ENCODE measurements around the gene MED29. TPM values are rescaled to one million over a fixed set of nuclear protein-coding genes. Genes with fewer than 3 reads are reported as not detected.

MED29 gene
- total RNA-seq, 1 donor from 2014 or later: 22.2 TPM

DNA sequence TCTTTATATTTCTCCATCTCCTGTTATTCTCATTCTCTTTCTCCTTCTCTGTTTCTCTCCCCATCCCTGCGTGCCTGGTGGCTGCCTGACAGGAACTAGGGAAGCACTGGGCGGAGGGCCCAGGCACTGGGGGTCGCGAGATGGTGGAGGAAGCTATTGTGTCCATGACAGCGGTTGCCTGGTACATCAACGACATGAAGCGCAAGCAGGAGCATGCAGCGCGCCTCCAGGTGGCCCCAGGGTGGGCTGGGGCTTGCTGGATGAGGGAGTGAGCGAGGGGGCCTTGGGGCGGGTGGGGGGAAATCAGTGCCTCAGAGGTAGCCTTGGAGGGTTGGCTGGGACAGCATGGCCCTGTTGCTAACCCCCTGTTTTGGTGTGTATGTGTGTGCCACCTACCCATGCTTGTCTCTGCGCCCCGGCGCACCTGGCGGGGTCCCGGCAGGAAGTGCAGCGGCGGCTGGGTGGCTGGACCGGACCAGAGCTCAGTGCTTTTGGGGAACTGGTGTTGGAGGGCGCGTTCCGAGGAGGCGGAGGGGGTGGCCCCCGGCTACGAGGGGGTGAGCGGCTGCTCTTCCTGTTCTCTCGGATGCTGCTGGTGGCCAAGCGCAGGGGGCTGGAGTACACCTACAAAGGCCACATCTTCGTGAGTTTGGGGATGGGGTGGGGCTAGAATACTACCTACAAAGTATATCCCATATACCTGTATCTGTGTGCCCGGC is 26.4 kb downstream of the MED29 start:
- intact Hi-C loops (cut with micrococcal nuclease): no loop called here
- DNase-seq: no peak
- ATAC-seq: no peak

- intact Hi-C loops (cut with micrococcal nuclease): no loop called here
These were observed 27.8 kb downstream of the MED29 start for GRCh38 chr19:39419003-39419402.

DNA sequence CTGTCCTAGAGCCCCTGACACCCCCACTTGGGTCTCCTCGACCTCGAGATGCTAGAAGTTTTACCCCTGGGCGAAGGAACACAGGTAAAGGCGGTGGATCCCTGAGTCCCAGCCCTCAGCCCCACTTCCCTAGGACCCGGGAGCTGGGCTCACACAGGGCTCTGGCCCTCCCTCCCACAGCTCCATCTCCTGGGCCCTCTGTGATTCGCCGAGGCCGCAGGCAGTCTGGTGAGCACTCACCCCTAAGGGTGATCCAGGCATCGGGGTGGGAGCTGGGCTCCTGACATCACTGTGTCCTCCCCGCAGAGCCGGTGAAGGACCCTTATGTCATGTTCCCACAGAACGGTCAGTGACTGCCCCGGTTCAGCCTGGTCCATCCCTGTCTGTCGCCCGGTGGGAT is 29.6 kb downstream of the MED29 start:
- no peak for DNase-seq
- no peak for ATAC-seq
- intact Hi-C loops (cut with micrococcal nuclease): no loop called here

More at GRCh38 chr19:39419003-39419402, 27.8 kb downstream of the MED29 start:
- ATAC-seq: no peak
- no peak for DNase-seq

DNA sequence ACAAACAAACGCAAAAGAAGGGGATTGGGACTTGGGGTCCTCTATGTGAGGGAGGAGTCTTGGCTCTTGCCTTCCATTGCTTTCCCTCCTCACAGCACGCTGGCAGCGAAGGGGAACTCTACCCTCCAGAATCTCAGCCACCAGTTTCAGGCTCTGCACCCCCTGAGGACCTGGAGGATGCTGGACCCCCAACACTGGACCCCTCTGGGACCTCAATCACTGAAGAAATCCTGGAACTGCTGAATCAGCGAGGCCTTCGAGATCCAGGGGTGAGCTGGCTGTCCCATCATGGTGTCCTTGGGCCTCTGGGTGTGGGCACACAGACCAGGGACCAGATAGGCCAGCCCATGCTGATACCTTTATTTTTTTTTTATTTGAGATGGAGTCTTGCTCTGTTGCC is 30.8 kb downstream of the MED29 start:
- DNase-seq: no peak
- intact Hi-C loops (cut with micrococcal nuclease): no loop called here
- ATAC-seq: no peak

DNA sequence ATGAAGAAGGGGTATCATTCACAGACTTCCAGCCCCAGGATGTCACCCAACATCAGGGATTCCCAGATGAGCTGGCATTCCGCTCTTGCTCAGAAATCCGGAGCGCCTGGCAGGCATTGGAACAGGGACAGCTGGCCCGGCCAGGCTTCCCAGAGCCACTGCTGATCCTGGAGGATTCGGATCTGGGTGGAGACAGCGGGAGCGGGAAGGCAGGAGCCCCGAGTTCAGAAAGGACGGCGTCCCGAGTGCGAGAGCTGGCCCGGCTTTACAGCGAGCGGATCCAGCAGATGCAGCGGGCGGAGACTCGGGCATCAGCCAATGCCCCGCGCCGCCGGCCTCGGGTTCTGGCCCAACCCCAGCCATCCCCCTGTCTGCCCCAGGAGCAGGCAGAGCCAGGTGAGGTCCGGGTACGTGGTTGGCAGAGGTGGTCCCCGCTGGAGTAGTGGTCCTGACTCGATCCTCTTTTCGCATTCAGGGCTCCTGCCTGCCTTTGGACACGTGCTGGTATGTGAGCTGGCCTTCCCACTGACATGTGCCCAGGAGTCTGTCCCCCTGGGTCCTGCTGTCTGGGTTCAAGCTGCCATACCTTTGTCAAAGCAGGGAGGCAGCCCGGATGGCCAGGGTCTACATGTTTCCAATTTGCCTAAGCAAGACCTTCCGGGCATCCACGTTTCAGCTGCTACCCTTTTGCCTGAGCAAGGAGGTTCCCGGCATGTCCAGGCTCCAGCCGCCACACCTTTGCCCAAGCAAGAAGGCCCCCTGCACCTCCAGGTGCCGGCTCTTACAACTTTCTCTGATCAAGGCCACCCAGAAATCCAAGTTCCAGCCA is 32.3 kb downstream of the MED29 start:
- no peak for ATAC-seq
- no peak for DNase-seq
- intact Hi-C loops (cut with micrococcal nuclease): no loop called here

DNA sequence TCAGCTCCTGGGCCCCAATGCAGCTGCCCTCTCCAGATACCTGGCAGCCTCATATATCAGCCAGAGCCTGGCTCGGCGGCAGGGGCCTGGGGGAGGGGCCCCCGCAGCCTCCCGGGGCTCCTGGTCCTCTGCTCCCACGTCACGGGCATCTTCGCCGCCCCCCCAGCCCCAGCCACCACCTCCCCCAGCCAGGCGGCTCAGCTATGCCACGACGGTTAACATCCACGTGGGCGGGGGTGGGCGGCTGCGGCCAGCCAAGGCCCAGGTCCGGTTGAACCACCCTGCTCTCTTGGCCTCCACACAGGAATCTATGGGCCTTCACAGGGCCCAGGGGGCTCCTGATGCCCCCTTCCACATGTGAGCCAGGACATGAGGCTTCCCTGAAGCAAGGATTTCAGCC is 33.8 kb downstream of the MED29 start:
- intact Hi-C loops (cut with micrococcal nuclease): no loop called here
- no peak for DNase-seq

DNA sequence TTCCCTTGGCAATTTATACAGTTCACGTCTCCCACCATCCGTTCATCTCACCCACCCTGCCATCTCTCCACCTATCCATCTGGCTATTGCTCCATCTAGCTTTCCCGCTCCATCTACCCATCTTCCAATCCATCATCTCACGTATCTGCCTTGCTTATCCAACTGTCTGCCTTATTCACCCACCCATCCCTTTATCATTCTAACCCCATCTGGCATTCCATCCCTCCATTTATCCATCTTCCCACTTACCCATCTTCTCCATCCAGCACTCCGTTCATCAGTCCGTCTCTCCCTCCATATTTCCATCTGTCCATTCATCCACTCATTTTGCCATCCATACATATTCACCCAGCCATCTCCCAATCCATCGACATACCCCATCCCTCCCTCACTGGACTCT is 34.6 kb downstream of the MED29 start:
- intact Hi-C loops (cut with micrococcal nuclease): no loop called here
- ATAC-seq: no peak
- DNase-seq: no peak

More for the DNA sequence above, 33.8 kb downstream of the MED29 start:
- no peak for ATAC-seq

GRCh38 chr19:39426170-39426569 is 35.0 kb downstream of the MED29 start:
- intact Hi-C loops (cut with micrococcal nuclease): no loop called here
- ATAC-seq (no peak), DNase-seq (no peak)

DNA sequence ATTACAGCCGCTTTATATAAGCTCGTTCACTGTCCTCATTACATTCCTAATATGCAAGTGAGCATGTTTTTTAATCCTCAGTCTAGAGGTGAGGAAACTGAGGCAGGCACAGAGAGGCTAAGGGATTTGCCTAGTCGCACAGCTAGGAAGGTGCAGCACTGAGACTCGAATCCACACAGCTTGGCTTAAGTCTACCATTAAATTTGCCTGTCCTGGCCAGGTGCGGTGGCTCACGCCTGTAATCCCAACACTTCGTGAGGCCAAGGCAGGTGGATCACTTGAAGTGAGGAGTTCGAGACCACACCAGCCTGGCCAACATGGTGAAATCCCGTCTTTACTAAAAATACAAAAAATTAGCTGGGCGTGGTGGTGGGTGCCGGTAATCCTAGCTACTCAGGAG is 36.5 kb downstream of the MED29 start:
- ATAC-seq: no peak
- no peak for DNase-seq
- intact Hi-C loops (cut with micrococcal nuclease): no loop called here

GRCh38 chr19:39428283-39429112 is 37.3 kb downstream of the MED29 start:
- DNase-seq (peak; percentile 82), ATAC-seq (peak; percentile 89)
- intact Hi-C loops (cut with micrococcal nuclease): no loop called here

DNA sequence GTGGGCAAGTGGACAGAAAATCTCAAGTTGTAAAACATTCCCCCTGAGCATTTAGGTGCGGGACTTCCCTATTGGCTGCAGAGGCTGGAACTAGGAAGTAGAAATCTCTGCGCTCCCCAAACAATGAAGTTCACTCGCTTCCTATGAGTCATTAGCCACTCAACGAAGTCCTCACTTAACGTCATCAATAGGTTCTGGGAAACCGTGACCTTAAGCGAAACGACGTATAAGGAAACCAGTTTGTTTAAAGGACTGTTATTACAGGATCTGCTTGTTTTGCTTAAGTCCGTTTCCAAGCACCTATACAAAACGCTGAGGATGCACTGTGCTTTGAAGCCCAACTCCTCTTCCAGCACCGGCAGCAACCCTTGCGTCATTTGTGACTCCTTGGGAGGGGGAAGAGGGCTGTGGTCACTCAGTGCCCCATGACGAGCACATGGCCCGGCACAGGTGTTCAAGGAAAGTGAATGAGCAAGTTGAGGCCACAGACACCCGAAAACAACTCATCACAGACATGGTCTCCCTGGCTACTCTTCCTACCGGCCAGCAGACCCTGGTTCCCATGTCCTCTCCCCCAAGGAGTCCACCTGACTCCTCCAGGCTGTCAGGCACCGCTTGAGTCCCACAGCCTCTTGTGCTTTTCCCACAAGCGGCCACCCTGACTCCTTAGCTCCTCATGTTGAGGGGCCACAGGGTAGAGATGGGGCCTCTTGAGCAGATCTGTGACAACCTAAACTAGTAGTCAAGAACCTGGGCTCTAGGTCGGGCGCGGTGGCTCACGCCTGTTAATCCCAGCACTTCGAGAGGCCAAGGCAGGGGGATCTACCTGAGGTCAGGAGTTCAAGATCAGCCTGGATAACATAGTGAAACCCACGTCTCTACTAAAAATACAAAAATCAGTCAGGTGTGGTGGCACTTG is 39.8 kb downstream of the MED29 start:
- DNase-seq: no peak
- intact Hi-C loops (cut with micrococcal nuclease): no loop called here
- no peak for ATAC-seq

DNA sequence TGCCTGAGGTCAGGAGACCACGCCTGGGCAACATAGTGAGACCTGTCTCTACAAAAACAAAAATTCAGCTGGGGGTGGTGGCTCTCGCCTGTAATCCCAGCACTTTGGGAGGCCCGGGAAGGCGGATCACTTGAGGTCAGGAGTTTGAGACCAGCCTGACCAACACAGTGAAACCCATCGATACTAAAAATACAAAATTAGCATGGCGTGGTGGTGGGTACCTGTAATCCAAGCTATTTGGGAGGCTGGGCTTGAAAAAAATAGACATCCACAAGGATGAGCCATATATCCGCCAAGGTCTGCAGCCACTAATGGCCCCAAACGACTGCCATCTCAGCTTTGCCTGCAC is 41.5 kb downstream of the MED29 start:
- no peak for DNase-seq
- intact Hi-C loops (cut with micrococcal nuclease): no loop called here
- no peak for ATAC-seq

GRCh38 chr19:39433480-39434079 is 42.4 kb downstream of the MED29 start:
- no peak for DNase-seq
- ATAC-seq: no peak
- intact Hi-C loops (cut with micrococcal nuclease): no loop called here

DNA sequence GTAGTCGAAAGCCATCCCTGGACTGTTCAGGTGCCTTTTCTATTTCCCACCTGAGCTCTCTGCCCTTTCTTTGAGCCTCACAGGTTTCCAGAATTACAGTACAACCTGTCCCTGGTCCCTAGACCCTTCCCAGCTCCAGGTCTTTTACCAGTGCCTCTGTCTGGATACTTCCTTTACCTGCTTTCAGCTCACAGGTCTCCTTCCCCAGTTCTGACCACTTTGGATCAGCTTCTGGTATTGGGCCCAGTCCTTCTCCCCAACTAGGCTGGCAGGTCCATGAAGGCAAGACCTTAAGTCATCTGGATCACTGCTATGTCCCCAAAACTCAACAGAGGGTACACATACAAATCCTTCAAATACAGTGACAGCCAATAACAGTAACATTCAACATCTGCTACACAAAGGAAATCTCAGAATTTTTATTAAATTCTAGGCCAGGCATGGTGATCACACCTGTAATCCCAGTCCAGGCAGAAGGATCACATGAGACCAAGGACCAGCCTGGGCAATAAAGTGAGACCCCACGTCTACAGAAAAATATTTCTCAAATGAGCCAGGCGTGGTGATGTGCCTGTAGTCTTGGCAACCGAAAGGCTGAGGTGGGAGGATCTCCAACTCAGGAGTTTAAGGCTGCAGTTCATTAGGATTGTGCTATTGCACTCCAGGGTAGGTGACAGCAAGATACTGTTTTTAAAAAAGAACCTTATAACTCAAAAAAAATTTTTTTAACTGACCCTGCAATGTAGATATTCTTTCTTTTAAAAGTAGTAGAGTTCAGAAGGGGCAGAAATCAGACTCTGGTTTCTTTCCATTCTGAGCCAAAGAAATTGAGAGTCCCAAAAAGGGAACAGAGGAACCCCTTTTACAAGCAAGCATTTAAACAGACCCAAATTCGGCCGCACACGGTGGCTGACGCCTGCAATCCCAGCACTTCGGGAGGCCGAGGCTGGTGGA is 43.2 kb downstream of the MED29 start:
- ATAC-seq: no peak
- DNase-seq: no peak

DNA sequence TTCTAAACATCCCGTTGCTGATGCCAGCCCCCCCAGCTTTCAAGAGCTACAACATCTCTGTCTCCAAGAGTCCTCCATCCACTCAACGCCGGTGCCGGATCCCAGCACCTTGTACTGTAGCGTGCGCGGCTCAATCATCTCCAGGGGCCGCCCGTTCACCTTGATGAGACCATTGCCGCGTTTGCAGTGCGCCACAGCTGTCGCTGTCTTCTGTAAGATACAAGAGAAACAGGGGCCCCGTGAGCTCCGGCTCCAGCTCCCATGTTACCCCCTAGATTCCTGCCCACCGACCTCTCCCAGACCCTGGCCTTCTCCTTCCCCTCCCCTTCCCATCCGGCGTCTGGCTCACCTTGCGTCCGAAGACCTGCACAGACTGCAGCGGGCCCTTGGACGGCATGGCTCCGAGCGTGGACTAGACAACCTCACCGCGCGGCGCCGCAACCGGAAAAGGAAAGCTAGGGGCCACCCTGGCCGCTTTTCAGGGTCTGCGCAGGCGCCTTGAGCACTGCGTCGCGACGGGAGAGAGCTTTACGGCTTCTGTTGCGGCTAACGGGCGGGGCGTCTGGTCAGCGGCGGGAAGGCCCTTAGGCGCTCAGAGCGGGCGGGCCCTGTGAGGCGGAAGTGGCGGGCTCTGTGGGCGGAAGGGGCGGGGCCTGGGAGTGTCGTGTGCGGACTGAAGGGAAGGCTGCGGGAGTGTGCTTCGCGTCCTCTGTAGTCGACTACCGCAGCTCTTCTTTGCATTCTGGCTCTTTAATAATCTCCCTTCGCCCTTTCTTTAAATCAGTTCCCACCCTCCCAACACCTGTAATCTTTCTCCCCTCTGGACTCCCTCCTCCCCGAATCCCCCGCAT is 44.5 kb downstream of the MED29 start, which contains the start of gene RPS16:
TSS of gene RPS16 (minus strand) at position 451 of the 851 bp plus-strand sequence. CDS start at position 397, 54 bp downstream.
- ATAC-seq: peak; percentile 99
- DNase-seq: peak; percentile 99
- intact Hi-C loops (cut with micrococcal nuclease): no loop called here

More for the DNA sequence above, 43.2 kb downstream of the MED29 start:
- intact Hi-C loops (cut with micrococcal nuclease): no loop called here

- intact Hi-C loops (cut with micrococcal nuclease): no loop called here
- ATAC-seq (no peak), DNase-seq (no peak)
These were observed 45.2 kb downstream of the MED29 start for GRCh38 chr19:39436350-39436716.

All from left ventricle myocardium superior (tissue), 1 donor.